D721Med (cell line): ENCODE data around the gene LY6G5C.

Source experiments
- DNase-seq: peaks from one replicate; pipeline ENCODE4 v3.0.0; 2011; ENCODE audit warnings: low spot score; ENCODE audit not compliant: insufficient read length
- FAIRE-seq: peaks from 2 replicates; lab custom pipeline; 2011; peaks lifted over from hg19 to GRCh38; lab: Jason Lieb, UNC
- TF ChIP-seq, protein P1 (sequence below): IDR thresholded peaks from 2 replicates; pipeline ENCODE4 v1.5.1; 2012; ENCODE audit warnings: mild to moderate bottlenecking, control low read depth; ENCODE audit not compliant: insufficient read depth; ENCODE audit errors: missing control alignments

The LY6G5C gene

DNA sequence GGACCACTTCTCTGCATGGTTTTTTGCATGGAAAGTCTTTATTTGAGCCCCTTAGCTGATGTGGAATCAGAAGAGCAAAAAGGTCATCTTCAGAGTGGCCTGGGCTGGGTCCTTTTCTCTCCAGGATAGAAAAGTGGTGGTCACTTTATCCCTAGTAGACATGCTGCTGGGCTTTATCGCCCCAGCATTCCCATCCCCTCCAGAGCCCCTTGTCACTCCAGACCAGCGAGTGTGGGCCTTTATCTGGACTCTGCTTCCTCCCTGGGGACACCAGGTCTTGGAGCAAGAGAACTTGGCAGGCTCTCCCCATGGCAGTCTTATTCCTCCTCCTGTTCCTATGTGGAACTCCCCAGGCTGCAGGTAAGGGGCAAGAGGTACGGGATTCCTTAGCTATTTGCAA is 25.7 kb upstream of the LY6G5C start, which contains the start of gene LY6G6F:
TSS of gene LY6G6F (plus strand) at position 268 of the 400 bp plus-strand sequence. CDS start at position 309, 41 bp downstream.
- TF ChIP-seq, protein P1, sequence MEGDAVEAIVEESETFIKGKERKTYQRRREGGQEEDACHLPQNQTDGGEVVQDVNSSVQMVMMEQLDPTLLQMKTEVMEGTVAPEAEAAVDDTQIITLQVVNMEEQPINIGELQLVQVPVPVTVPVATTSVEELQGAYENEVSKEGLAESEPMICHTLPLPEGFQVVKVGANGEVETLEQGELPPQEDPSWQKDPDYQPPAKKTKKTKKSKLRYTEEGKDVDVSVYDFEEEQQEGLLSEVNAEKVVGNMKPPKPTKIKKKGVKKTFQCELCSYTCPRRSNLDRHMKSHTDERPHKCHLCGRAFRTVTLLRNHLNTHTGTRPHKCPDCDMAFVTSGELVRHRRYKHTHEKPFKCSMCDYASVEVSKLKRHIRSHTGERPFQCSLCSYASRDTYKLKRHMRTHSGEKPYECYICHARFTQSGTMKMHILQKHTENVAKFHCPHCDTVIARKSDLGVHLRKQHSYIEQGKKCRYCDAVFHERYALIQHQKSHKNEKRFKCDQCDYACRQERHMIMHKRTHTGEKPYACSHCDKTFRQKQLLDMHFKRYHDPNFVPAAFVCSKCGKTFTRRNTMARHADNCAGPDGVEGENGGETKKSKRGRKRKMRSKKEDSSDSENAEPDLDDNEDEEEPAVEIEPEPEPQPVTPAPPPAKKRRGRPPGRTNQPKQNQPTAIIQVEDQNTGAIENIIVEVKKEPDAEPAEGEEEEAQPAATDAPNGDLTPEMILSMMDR, result no peak
- DNase-seq, result no peak
- no peak for FAIRE-seq

DNA sequence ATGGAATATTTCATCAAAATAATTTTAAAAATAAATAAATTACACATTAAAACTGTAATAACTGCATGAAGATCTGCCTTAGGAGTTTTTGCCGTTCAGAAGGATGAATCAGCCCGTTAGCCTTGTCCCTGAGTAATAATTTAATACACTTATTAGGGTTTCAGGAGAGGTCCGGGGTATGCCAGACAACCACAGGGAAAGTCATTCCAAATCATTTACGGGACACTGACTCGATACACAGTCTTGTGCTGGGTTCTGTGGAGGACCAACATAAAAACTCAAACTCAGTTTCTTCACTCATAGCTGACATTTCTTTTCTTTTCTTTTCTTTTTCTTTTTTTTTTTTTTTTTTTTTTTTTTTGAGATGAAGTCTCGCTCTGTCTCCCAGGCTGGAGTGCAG is 25.1 kb upstream of the LY6G5C start:
- FAIRE-seq (no peak), DNase-seq (no peak)
- TF ChIP-seq, protein P1, result no peak

DNA sequence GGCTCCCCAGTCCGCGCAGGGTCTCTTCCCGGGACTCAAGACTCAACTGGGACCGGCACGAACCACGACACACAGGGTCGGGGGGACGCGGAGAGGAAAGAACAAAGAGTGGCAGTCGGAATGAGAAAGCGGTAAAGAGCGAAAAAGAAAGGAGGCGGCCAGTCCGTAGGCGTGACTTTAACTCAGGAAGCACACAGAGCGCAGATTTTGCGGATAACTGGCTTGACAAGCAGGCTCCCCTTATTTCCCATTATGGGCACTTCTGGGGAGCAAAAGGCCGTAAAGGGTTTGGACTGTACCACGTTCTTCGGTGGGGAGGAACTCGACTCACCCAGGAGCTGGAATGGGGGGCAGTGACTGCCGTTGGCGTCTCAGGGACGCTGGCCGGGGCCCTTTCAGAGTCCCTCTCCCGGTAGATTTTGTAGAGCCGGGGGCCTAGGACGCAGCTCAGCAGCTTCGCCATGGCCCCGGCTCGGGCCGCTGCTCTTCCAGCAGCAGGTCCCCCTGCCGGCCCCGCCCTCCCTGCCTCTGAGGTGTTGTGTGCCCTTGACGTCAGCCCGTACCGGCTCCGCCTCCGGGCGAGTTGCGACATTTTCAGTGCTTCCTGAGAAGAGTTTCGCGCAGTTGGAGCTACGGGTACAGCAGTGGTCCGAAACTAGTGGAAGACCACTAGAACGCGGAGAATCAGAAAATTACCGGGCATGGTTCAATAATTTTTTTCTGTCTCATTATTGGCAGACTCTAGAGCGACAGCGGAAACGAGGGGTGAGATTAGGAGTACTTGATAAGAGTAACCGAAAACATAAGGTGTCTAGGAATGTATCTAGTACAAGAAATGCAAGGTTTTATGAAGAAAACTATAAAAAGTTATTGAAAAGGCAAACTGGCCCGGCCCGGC is 22.2 kb upstream of the LY6G5C start, which contains the start of gene ABHD16A:
TSS of gene ABHD16A (minus strand) at position 506 of the 898 bp plus-strand sequence. CDS start at position 463, 43 bp downstream.
- TF ChIP-seq, protein P1, result no peak
- FAIRE-seq, result no peak
- DNase-seq, result peak; percentile 98

DNA sequence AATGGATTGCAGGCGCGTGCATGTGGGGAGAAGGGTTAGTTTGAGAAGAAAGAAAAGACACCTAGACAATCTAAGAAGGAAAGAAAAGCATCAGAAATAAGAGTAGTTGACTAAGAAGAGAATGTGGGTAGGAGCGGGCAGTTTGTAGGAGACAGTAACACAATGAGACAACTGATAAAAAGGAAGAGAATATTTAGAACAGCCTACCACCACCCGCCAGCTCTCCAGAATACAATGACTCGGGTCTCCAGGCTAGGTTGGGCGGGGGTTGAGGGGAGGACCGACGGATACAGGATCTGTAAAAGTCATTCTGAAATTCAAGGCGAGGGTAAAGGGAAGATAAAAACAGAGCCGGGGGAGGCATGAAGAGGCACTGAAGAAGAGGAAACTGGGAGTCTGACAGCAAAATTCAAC is 21.5 kb upstream of the LY6G5C start:
- DNase-seq, result no peak
- TF ChIP-seq, protein P1, result no peak
- no peak for FAIRE-seq

DNA sequence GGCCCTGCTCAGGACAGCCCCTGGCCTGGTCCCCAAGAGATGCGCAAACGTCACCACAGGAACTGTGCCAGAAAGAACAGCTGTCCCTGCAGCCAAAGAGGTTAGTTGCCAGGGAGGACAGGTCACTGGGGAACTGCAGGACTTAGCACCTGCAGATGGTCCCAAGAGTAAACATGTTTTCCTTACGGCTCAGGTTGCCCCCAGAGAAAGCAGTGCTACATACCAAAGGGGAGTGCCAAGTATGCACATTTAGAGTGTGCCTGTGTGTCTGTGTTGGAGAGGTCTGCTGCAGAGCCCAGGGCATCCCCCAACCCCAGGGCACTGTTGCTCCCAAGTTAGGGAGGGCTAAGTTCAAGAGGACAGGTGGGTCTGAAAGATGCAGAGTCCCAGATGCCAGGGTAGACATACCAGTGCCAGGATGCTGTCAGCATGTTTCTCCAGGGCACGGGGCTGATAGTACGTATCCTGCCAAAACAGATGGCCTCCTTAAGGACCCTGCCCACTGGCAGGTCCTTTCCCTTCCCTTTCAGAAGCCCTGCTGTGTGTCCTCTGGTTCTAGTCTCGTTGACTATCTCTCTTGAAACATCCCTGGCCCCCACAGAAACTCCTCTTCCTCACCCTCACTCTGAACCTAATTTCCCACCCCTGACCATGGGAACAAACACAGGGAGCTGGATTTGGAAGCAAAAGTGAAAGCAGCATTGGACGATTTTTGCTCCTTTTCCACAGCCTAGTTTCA is 21.0 kb upstream of the LY6G5C start:
- TF ChIP-seq, protein P1, result no peak
- DNase-seq (no peak), FAIRE-seq (no peak)

DNA sequence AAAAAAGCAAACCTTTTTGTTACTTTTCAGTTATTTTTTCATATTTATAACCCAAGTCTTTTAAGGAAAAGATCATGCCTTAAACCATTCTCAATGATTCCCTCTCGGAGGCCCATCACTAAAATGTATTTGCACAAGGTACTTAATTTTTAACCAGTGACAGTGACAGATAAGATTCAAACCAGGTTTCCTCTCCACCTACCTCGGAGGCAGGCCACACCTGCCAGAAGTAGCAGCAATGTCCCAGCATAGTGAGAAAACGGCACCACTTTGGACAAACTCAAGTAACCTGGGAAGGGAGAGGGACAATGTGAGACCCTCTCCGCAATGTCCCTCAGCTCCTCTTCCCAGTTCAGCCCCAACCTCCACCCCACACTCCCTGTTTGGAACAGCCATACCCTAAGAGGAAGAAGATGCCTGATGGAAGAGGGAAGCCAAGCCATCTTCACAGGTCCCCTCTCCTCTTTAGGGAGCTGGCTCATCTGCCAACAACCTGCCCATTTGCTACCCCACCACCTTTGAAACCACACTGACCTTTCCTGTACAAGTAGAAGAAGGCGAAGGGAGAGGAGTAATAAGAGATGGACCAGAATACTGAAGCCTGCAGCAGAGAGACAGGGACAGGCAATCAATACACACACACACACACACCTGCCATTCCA is 20.0 kb upstream of the LY6G5C start:
- no peak for DNase-seq
- no peak for FAIRE-seq
- TF ChIP-seq, protein P1, result no peak
